ENCODE measurements around the gene AKAP11. TPM values are rescaled to one million over a fixed set of nuclear protein-coding genes. Genes with fewer than 3 reads are reported as not detected.

The AKAP11 gene
- total and polyA plus RNA-seq, 2 experiments from 2014 or later, result 4.3 to 21.6 TPM

- TF ChIP-seq, protein P1, sequence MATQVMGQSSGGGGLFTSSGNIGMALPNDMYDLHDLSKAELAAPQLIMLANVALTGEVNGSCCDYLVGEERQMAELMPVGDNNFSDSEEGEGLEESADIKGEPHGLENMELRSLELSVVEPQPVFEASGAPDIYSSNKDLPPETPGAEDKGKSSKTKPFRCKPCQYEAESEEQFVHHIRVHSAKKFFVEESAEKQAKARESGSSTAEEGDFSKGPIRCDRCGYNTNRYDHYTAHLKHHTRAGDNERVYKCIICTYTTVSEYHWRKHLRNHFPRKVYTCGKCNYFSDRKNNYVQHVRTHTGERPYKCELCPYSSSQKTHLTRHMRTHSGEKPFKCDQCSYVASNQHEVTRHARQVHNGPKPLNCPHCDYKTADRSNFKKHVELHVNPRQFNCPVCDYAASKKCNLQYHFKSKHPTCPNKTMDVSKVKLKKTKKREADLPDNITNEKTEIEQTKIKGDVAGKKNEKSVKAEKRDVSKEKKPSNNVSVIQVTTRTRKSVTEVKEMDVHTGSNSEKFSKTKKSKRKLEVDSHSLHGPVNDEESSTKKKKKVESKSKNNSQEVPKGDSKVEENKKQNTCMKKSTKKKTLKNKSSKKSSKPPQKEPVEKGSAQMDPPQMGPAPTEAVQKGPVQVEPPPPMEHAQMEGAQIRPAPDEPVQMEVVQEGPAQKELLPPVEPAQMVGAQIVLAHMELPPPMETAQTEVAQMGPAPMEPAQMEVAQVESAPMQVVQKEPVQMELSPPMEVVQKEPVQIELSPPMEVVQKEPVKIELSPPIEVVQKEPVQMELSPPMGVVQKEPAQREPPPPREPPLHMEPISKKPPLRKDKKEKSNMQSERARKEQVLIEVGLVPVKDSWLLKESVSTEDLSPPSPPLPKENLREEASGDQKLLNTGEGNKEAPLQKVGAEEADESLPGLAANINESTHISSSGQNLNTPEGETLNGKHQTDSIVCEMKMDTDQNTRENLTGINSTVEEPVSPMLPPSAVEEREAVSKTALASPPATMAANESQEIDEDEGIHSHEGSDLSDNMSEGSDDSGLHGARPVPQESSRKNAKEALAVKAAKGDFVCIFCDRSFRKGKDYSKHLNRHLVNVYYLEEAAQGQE (IDR thresholded peaks at IDR 0.05; ENCODE audit: unreplicated experiment), result no peak
- no peak for TF ChIP-seq STAT1 (IDR thresholded peaks at IDR 0.05; ENCODE audit: unreplicated experiment)
Measured at GRCh38 chr13:42369071-42369797, 97.3 kb downstream of the AKAP11 start (continued).

DNA sequence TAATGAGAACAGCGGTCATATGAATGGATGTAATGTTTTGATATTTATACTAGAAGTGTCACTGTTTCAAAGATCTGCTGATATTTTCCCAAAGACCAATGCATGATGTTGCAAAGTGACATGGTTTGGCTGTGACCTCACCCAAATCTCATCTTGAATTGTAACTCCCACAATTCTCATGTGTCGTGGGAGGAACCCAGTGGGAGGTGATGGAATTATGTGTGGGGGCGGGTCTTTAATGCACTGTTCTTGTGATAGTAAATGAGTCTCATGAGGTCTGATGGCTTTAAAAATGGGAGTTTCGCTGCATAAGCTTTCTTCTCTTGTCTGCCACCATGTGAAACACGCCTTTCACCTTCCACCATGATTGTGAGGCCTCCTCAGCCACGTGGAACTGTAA is 98.3 kb downstream of the AKAP11 start:
- no peaks in the 10 kb centered on the region for H3F3A ChIP-seq (replicated peaks; ENCODE audit: low read depth)
- H3K4me3 Mint-ChIP-seq, result no peak overlapping the region
- H4K20me1 ChIP-seq (replicated peaks; ENCODE audit: insufficient read depth), result no peaks in the 10 kb centered on the region
- no peaks in the 10 kb centered on the region for H3K79me2 ChIP-seq (replicated peaks; ENCODE audit: insufficient read depth)
- no peak for TF ChIP-seq EZH2 (IDR thresholded peaks at IDR 0.05; ENCODE audit: low read depth, unreplicated experiment)
- no peak overlapping the region for H3K4me2 ChIP-seq
- H3K4me1 Mint-ChIP-seq, result peaks cover 18% of the 10 kb centered on the region
- no peak overlapping the region for H3K27ac Mint-ChIP-seq
- H3K27me3 ChIP-seq (ENCODE audit: insufficient read depth), result no peaks in the 10 kb centered on the region
- H2AFZ ChIP-seq, result no peak overlapping the region
- no peak overlapping the region for H3K4me3 ChIP-seq
- peaks cover 14% of the 10 kb centered on the region for H3K4me1 ChIP-seq (ENCODE audit: insufficient read depth)
- no peaks in the 10 kb centered on the region for H3K27me3 Mint-ChIP-seq (ENCODE audit: insufficient read depth, low read depth, poor library complexity)
- no peaks in the 10 kb centered on the region for H3K36me3 ChIP-seq (ENCODE audit: insufficient read depth)
- no peaks in the 10 kb centered on the region; the same call in 2 of the 3 replicates for H3K9me3 Mint-ChIP-seq
- DNase-seq (ENCODE audit: low spot score) (no peak), ATAC-seq (no peak)
- H3K9me2 ChIP-seq (ENCODE audit: insufficient read depth), result peaks cover 3% of the 10 kb centered on the region; the same call in 1 of the 2 replicates
- H3K27ac ChIP-seq (ENCODE audit: low read depth), result no peak overlapping the region
- no peaks in the 10 kb centered on the region for H3K36me3 Mint-ChIP-seq (ENCODE audit: low read depth)

Other genes starting within 250 kb of the AKAP11 start
- gene DGKH, start 223.5 kb upstream of the AKAP11 start, total RNA-seq (2014; rRNA removed; shearing (Covaris generic)), result 6.6 and 7.5 TPM in 2 replicates
- 1.4 and 2.1 TPM in 2 replicates for gene DGKH, start 223.5 kb upstream of the AKAP11 start, polyA plus RNA-seq (2016; fragmentation: Nextera tagmentation; extraction: Ambion mirVana)